PC-3 (cell line): ENCODE results near the gene ATN1.

Experiments
- CTCF ChIP-seq: fragments of 300-600 bp; sonication (generic); conservative IDR thresholded peaks from 2 replicates; pipeline ENCODE4 v1.5.1; 2017; ENCODE audit warnings: antibody characterized with exemption, low read depth, mild to moderate bottlenecking, low read length
- EZH2 ChIP-seq: fragments of 300-600 bp; sonication (generic); IDR thresholded peaks from one replicate; pipeline ENCODE4 v1.6.1; 2017; ENCODE audit warnings: antibody characterized with exemption, mild to moderate bottlenecking, low read length; ENCODE audit not compliant: unreplicated experiment

GRCh38 chr12:6946033-6946919 is 18.5 kb downstream of the ATN1 start:
- TF ChIP-seq CTCF: no peak
- TF ChIP-seq EZH2: no peak
